ENCODE measurements around the gene THADA.

Gene THADA

DNA sequence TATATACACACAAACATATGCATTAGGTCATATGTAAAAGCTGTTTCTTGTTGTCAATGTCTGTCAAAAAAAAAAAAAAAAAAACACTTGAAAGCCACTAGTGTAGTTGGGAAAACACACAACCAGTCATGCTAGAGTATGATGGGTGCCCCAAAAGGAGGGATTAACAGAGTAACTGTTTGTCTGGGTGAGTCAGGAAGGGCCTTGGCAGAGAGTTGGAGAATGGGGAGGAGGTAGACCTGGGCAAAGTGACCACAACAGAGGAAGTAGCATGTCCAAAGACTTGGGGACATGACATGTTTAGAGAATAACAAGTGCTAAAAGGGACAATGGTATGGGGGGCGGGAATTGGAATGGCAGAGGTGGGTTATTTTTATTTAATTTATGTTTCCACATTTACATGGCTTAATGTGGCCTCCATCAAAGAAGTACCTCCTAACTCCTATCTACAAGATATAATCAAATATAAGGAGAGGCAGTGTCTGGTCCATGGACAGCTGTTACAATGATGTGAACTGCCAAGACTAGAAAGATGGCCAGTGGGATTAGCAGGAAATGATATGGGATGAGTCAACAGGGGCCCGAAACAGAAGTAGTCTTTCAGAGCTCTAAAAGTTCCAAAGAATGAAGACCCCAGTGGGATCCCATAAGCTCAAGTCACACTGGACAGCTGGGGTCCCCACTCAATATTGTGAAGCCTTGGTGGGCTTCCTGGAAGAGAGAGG lies 269.6 kb downstream of the THADA start:
- CTCF ChIA-PET, result interaction anchor here (1.2 to 1.8 kb wide), 4 partner anchors 12 to 34 kb away, joined by 3 to 4 read pairs (median 4); no protein-coding TSS in a partner anchor
- peaks cover 2 to 15% (median 5%) of the 10 kb centered on the region in 4 experiments for H3K36me3 ChIP-seq (ENCODE audit: control insufficient read depth in 4 of 4, insufficient read depth in 4 of 4, low read length in 3 of 4)
- 100% methylated on average over 1 of the region's 2 CpGs for WGBS (ENCODE audit: insufficient coverage)

DNA sequence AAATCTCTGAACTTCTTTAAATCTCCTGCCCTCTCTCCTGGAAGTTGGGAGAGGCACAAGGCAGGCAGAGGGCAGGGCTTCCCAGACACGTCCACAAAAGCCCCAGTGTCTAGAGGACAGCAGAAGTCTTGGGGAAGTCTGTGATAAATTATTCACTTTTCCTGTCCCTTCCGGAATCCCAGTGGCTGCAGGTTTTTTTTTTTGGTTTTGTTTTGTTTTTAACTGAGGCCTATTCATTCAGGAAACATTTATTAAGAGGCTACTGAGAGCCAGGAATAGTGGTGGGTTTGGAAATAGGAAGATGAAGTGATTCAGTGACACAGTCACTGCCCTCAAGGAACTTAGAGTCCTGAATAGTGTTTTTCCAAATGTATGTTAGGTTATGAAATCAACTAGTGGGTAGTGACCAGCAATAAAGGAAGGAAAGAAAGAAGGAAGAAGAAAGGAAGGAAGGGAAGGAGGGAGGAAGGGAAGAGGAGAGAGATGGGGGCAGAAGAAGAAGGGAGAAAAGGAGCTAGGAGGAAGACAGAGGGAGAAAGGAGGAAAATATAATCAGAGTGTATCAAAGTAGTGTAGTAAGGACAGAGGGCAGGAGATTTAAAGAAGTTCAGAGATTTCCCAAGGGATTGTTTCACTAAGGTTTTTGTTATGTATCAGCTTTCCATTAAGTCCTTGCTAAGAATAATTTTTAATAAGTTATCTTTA lies 270.6 kb downstream of the THADA start:
- Histone ChIP-seq H3K4me1 (ENCODE audit: control extremely low read depth in 1 of 4, control insufficient read depth in 4 of 4, insufficient read depth in 4 of 4, low read length in 3 of 4) (peaks cover 0 to 13% (median 1%) of the 10 kb centered on the region in 4 experiments), H3K4me3 (ENCODE audit: control insufficient read depth in 1 of 7, extremely low read depth in 1 of 7, insufficient read depth in 4 of 7, low read depth in 2 of 7, low read length in 6 of 7) (no peak overlapping the region), H3K27ac (ENCODE audit: insufficient read depth in 1 of 2, low read depth in 1 of 2, low read length in 2 of 2, poor library complexity in 1 of 2, severe bottlenecking in 2 of 2) (no peak overlapping the region), H3K36me3 (ENCODE audit: control insufficient read depth in 4 of 4, insufficient read depth in 4 of 4, low read length in 3 of 4) (peaks cover 4 to 21% (median 7%) of the 10 kb centered on the region in 4 experiments), H3K9me3 (ENCODE audit: control extremely low read depth in 1 of 5, control insufficient read depth in 4 of 5, insufficient read depth in 2 of 5, low read depth in 1 of 5, low read length in 4 of 5) (no peaks in the 10 kb centered on the region), H3K27me3 (replicated peaks in 2 of 5; ENCODE audit: control insufficient read depth in 4 of 5, insufficient read depth in 5 of 5, low read length in 4 of 5) (no peaks in the 10 kb centered on the region)
- ChIA-PET POLR2A (no interaction called here), CTCF (interaction anchor here (1.4 to 1.8 kb wide), 3 partner anchors 13 to 35 kb away, joined by 3 to 4 read pairs (median 4); no protein-coding TSS in a partner anchor)
- WGBS (ENCODE audit: insufficient coverage), result no CpG with 5 or more reads among the region's 2 CpGs
- no peak for DNase-seq

More for the DNA sequence above, 269.6 kb downstream of the THADA start:
- Histone ChIP-seq H3K27me3 (replicated peaks in 2 of 5; ENCODE audit: control insufficient read depth in 4 of 5, insufficient read depth in 5 of 5, low read length in 4 of 5) (no peaks in the 10 kb centered on the region), H3K9me3 (ENCODE audit: control extremely low read depth in 1 of 5, control insufficient read depth in 4 of 5, insufficient read depth in 2 of 5, low read depth in 1 of 5, low read length in 4 of 5) (no peaks in the 10 kb centered on the region), H3K27ac (ENCODE audit: insufficient read depth in 1 of 2, low read depth in 1 of 2, low read length in 2 of 2, poor library complexity in 1 of 2, severe bottlenecking in 2 of 2) (no peak overlapping the region), H3K4me1 (ENCODE audit: control extremely low read depth in 1 of 4, control insufficient read depth in 4 of 4, insufficient read depth in 4 of 4, low read length in 3 of 4) (peaks cover 0 to 13% (median 6%) of the 10 kb centered on the region in 4 experiments), H3K4me3 (ENCODE audit: control insufficient read depth in 1 of 7, extremely low read depth in 1 of 7, insufficient read depth in 4 of 7, low read depth in 2 of 7, low read length in 6 of 7) (no peak overlapping the region)
- no peak for DNase-seq
- POLR2A ChIA-PET, result interaction anchor here (1.0 kb wide), 1 partner anchor 36 kb away, joined by 5 read pairs; no protein-coding TSS in a partner anchor

DNA sequence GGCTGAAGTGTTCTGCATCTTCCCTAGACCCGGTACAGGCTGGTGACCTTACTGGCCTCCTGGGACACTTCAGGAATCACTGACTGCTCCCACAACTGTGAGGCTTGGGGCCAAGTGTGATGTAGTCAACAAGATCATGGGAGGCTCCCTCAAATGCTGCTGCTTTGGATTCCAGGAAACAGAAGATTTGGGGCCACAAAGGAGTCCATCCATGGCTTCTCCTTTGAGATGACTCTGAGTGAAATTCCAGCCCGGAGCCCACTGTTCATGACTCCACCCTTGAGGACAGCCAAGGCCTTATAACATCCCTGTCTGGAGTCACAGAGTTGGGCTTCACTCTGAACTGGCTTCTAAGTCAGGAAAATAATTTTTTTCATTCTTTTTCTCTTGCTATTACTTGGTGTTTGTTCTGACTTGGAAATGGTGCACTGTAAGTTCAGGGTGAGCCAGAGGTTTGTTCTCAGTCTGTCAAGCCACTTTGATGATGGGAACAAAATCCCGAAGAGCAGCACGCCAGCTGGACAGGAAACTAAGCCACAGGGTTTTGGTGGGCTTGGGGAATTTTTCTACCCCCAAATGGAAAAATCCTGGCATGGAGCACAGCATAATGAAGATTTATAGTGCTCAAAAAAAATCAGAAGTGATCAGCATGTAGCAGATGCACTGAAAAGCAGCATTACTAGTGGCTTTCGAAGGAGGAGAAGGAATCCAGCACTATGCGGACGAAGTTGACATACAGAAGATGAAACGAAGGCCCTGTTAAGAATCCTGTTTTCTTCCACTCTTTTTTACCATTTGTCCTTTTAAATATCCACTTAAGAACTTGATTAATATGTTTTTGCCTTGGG lies 271.4 kb downstream of the THADA start:
- Histone ChIP-seq H3K4me3 (ENCODE audit: control insufficient read depth in 1 of 7, extremely low read depth in 1 of 7, insufficient read depth in 4 of 7, low read depth in 2 of 7, low read length in 6 of 7) (no peak overlapping the region), H3K9me3 (ENCODE audit: control extremely low read depth in 1 of 5, control insufficient read depth in 4 of 5, insufficient read depth in 2 of 5, low read depth in 1 of 5, low read length in 4 of 5) (no peaks in the 10 kb centered on the region), H3K4me1 (ENCODE audit: control extremely low read depth in 1 of 4, control insufficient read depth in 4 of 4, insufficient read depth in 4 of 4, low read length in 3 of 4) (peaks cover 0 to 13% (median 1%) of the 10 kb centered on the region in 4 experiments), H3K27me3 (replicated peaks in 2 of 5; ENCODE audit: control insufficient read depth in 4 of 5, insufficient read depth in 5 of 5, low read length in 4 of 5) (no peaks in the 10 kb centered on the region), H3K27ac (ENCODE audit: insufficient read depth in 1 of 2, low read depth in 1 of 2, low read length in 2 of 2, poor library complexity in 1 of 2, severe bottlenecking in 2 of 2) (no peak overlapping the region), H3K36me3 (ENCODE audit: control insufficient read depth in 4 of 4, insufficient read depth in 4 of 4, low read length in 3 of 4) (peaks cover 5 to 18% (median 10%) of the 10 kb centered on the region in 4 experiments)
- ChIA-PET POLR2A (no interaction called here), CTCF (no interaction called here)
- WGBS (ENCODE audit: insufficient coverage), result 89% methylated on average over 7 of the region's 8 CpGs
- no peak for DNase-seq

DNA sequence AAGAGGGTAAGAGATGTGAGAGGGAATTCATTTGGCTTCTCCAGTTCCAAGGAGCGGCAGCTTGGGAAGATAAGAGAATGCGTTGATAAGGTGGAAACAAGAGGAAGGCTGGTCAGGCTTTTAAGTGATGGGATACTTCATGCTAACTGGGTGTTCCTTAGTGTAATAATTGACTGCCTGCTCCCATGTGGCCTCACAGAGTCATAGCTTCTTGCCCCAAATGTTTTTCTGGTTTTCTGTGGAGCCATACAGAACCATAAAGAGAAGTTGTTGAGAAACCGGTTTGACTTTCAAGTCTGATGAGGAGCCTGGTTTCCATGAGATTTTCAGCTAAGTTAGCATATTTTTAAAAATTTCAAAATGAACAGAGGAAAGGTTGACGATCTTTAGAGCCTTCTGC lies 272.0 kb downstream of the THADA start:
- Histone ChIP-seq H3K36me3 (ENCODE audit: control insufficient read depth in 4 of 4, insufficient read depth in 4 of 4, low read length in 3 of 4) (peaks cover 7 to 21% (median 10%) of the 10 kb centered on the region in 4 experiments), H3K9me3 (ENCODE audit: control extremely low read depth in 1 of 5, control insufficient read depth in 4 of 5, insufficient read depth in 2 of 5, low read depth in 1 of 5, low read length in 4 of 5) (no peaks in the 10 kb centered on the region), H3K27me3 (replicated peaks in 2 of 5; ENCODE audit: control insufficient read depth in 4 of 5, insufficient read depth in 5 of 5, low read length in 4 of 5) (no peaks in the 10 kb centered on the region), H3K4me3 (ENCODE audit: control insufficient read depth in 1 of 7, extremely low read depth in 1 of 7, insufficient read depth in 4 of 7, low read depth in 2 of 7, low read length in 6 of 7) (no peak overlapping the region), H3K27ac (ENCODE audit: insufficient read depth in 1 of 2, low read depth in 1 of 2, low read length in 2 of 2, poor library complexity in 1 of 2, severe bottlenecking in 2 of 2) (no peak overlapping the region), H3K4me1 (ENCODE audit: control extremely low read depth in 1 of 4, control insufficient read depth in 4 of 4, insufficient read depth in 4 of 4, low read length in 3 of 4) (peaks cover 0 to 13% (median 1%) of the 10 kb centered on the region in 4 experiments)
- no peak for DNase-seq
- ChIA-PET POLR2A (no interaction called here), CTCF (no interaction called here)
- WGBS (ENCODE audit: insufficient coverage), result 100% methylated on average over 4 of the region's 4 CpGs

DNA sequence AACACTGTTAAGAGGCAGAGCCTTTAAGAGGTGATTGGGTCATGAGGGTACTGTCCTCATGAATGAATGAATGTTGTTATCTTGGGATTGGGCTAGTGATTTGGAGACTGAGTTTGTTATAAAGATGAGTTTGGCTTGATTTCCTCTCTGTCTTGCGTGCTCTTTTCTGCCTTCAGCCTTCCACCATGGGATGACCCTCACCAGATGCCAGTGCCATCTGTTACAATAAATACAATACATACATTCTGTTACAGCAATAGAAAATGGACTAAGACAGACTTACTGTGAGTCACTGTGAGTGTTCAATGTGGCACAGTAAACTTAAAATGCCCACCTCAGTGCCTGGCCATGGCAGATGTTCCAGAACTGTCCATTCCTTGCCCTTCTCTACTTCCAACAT lies 274.4 kb downstream of the THADA start:
- Histone ChIP-seq H3K9me3 (ENCODE audit: control extremely low read depth in 1 of 5, control insufficient read depth in 4 of 5, insufficient read depth in 2 of 5, low read depth in 1 of 5, low read length in 4 of 5) (no peaks in the 10 kb centered on the region), H3K4me3 (ENCODE audit: control insufficient read depth in 1 of 7, extremely low read depth in 1 of 7, insufficient read depth in 4 of 7, low read depth in 2 of 7, low read length in 6 of 7) (no peak overlapping the region), H3K27me3 (replicated peaks in 2 of 5; ENCODE audit: control insufficient read depth in 4 of 5, insufficient read depth in 5 of 5, low read length in 4 of 5) (no peaks in the 10 kb centered on the region), H3K4me1 (ENCODE audit: control extremely low read depth in 1 of 4, control insufficient read depth in 4 of 4, insufficient read depth in 4 of 4, low read length in 3 of 4) (peaks cover 0 to 4% (median 1%) of the 10 kb centered on the region in 4 experiments), H3K36me3 (ENCODE audit: control insufficient read depth in 4 of 4, insufficient read depth in 4 of 4, low read length in 3 of 4) (peaks cover 4 to 16% (median 12%) of the 10 kb centered on the region in 4 experiments), H3K27ac (ENCODE audit: insufficient read depth in 1 of 2, low read depth in 1 of 2, low read length in 2 of 2, poor library complexity in 1 of 2, severe bottlenecking in 2 of 2) (no peak overlapping the region)
- WGBS (ENCODE audit: insufficient coverage), result no CpG with 5 or more reads among the region's 1 CpG
- POLR2A ChIA-PET, result no interaction called here
- CTCF ChIA-PET, result no interaction called here
- no peak for DNase-seq

DNA sequence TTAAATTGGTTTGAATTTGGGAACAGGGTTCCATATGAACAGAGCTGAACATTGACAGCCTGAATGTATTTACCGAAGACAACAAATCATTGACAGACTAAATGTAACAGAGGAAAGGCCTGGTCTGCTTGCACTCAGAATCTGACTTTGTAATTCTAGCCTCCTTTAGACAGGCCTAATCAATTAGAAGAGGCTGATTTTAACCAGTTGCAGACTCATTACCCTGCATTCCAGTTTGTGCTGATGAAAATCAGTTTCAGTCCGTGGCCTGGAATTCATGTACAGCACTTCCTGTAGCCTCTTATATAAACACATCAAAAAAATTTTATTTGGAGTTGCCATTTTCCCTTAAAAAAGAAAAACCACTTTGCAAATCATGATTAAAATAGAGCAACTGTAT lies 276.3 kb downstream of the THADA start:
- Histone ChIP-seq H3K4me3 (ENCODE audit: control insufficient read depth in 1 of 7, extremely low read depth in 1 of 7, insufficient read depth in 4 of 7, low read depth in 2 of 7, low read length in 6 of 7) (no peak overlapping the region), H3K27me3 (replicated peaks in 2 of 5; ENCODE audit: control insufficient read depth in 4 of 5, insufficient read depth in 5 of 5, low read length in 4 of 5) (no peaks in the 10 kb centered on the region), H3K36me3 (ENCODE audit: control insufficient read depth in 4 of 4, insufficient read depth in 4 of 4, low read length in 3 of 4) (peaks cover 2 to 16% (median 12%) of the 10 kb centered on the region in 4 experiments), H3K27ac (ENCODE audit: insufficient read depth in 1 of 2, low read depth in 1 of 2, low read length in 2 of 2, poor library complexity in 1 of 2, severe bottlenecking in 2 of 2) (no peak overlapping the region), H3K4me1 (ENCODE audit: control extremely low read depth in 1 of 4, control insufficient read depth in 4 of 4, insufficient read depth in 4 of 4, low read length in 3 of 4) (no peaks in the 10 kb centered on the region), H3K9me3 (ENCODE audit: control extremely low read depth in 1 of 5, control insufficient read depth in 4 of 5, insufficient read depth in 2 of 5, low read depth in 1 of 5, low read length in 4 of 5) (no peaks in the 10 kb centered on the region)
- CTCF ChIA-PET, result interaction anchor here (1.9 kb wide), 1 partner anchor 11 kb away, joined by 5 read pairs; no protein-coding TSS in a partner anchor
- 90% methylated on average over 2 of the region's 2 CpGs for WGBS (ENCODE audit: insufficient coverage)
- POLR2A ChIA-PET, result no interaction called here
- no peak for DNase-seq

Data from common myeloid progenitor, CD34-positive (primary cell).